CD4-positive, alpha-beta T cell treated with Interleukin-1 beta for 1 hour (primary cell): ENCODE measurements around the gene HABP4.

Experiments used
- DNase-seq, 2 donors: peaks; one replicate each; pipeline ENCODE4 v3.0.0-alpha.2; 2020 to 2022

HABP4 gene

DNA sequence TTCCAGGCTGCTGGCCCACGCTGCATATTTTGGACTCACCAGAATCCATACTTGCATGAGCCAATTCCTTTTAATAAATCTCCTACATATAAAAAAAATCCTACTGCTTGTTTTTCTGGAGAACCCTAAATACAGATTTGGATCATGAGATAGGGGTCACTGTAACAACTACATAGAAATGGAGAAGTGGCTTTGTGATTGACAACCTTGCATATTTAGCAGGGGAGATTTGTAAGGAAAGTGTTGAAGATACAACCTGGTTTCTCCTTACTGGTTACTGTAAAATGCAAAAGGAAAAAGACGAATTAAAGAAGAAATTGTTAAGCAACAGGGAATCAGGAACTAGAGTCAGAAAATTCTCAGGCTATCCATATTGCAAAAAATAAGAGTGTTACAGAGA is 74.8 kb downstream of the HABP4 start:
- no peak for DNase-seq

DNA sequence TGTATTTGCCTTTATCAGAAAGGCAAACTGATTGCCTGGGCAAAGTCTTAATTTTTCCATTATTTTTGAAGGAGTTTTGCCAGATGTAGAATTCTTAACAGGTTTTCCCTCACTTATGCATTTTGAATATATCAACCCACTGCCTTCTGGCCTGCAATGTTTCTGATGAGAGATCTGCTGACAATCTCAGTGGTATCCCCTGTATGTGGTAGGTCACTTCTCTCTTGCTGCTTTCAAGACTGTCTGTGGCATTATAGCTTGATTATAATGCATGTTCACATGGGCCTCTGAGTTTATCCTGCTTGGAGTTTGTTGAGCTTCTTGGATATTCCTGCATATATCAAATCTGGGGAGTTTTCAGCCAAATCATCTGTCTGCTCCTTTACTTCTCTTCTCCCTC is 82.2 kb downstream of the HABP4 start:
- no peak for DNase-seq

DNA sequence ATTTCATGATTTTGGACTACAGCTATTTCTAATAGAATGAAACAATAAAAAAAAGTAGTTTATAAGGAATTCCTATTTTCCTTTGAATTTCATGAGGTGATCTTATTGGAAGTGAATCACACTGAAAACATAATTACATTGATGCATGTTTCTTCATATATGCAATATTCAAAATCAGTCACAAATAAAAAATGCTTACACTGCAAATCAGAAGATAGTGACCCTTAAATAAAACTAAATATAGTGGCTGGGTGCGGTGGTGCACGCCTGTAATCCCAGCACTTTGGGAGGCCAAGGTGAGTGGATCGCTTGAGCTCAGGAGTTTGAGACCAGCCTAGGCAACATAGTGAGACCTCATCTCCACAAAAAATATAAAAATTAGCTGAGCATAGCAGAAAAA is 90.1 kb downstream of the HABP4 start:
- no peak for DNase-seq
